ENCODE measurements around the gene UGT2A3.
"Not testable (repeated sequence)": the region's sequence is repeated elsewhere in the genome, so short reads cannot be mapped to it uniquely, and the experiment has no call there.

The UGT2A3 gene

DNA sequence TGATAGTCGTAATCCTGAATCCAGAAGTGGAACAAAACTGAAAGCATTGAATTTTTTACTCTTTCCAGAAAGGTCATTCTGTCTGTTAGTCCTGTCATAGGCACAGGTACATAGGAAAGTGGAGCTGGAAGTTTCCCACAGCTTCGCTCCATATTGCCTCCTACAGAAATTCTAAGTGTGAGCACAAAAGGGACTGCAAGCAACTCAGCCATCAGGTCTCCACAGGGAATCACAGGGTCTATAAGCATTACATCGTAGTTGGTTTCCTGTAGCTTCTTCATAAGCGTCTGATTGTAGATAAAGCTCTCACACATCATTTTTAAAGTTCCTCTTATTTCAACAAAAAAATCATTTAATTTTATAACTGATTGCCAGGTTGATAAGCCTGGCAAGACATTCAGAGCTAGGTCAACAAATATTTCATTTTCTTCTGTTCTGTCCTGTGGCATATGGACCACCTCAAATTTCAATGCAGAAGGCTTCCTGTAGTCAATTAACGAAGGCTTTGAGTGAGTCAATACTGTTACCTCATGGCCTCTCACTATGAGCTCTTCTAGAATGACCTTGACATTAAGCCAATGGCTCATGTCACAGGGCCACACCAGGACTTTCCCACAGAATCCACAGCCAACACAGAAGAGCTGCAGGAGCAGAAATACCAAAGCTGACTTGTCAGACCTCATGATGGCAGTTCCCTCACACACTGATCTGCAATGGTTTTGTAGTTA is at the start of gene UGT2A3:
UGT2A3 (minus strand) TSS at position 727 of the 728 bp plus-strand sequence; CDS start at position 683, 44 bp downstream.
- DNase-seq = no peak

DNA sequence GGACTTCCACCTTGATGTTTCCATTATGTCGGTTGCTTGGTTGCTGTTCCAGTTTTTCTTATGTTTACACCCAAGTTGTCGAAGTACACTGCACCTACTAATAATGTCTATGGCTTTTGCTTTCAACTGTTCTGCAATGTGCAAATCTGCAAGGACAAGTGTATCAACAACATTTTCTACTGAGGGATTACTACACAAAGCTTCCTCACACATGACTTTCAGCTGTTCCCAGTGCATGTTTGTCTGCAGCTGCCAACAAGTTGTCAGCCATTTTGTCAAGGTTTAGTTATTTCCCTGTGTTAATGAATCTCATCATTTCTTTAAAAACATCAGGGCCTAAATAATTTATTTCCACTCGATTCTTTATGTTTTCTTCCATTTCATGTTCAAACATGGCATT is 45.4 kb upstream of the UGT2A3 start:
- DNase-seq = no peak

DNA sequence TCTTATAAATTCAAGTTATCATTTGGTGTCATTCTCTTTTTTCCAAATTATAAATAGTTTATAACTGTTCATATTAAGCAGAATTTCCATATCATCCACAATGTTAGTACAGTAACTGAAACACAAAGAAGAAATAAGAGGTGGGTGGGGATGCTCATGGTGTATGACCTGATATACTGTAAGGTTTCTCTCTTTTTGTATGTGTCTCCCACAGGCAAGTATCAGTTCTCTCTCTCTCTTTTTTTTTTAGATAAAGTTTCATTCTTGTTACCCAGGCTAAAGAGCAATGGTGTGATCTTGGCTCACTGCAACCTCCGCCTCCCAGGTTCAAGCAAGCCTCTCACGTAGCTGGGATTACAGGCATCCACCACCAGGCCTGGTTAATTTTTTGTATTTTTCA is 43.7 kb upstream of the UGT2A3 start:
- no peak for DNase-seq

DNA sequence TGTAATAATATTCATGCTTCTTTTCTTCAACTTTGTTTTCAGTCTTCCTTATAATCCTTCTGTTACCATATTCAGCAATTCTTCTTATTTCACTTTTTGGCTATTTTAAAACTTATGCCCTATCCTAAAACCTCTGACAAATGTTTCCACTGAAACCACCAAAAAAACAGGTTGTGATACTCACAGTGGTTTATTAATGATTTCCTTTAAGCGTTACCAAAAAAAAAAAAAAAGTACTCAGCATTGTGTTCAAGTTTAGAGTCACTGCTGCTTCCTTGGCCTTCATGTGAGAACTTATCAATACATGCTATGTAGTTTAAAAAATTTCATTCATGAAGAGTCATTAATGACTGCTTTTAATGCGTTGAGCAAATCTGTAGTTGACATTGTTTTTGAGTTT is 35.4 kb upstream of the UGT2A3 start:
- no peak for DNase-seq

DNA sequence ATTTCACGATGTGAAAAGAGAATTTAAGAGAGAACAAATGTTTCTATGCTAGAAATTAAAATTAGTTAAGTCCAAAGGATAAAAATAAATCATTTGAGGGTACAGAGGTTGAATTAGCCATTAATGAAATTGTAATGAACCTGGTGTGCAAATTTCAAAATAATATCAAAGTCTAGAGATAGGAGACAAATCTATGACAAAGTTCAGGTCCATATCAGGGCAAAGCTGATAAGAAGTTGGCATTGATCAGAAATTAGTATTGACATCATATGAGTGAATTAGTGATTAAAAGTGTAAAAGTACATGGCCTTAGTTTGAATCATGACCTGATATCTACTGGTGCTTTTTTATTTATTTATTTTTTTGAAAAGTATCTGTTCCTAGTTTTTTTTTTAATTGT is 33.8 kb upstream of the UGT2A3 start:
- no peak for DNase-seq

DNA sequence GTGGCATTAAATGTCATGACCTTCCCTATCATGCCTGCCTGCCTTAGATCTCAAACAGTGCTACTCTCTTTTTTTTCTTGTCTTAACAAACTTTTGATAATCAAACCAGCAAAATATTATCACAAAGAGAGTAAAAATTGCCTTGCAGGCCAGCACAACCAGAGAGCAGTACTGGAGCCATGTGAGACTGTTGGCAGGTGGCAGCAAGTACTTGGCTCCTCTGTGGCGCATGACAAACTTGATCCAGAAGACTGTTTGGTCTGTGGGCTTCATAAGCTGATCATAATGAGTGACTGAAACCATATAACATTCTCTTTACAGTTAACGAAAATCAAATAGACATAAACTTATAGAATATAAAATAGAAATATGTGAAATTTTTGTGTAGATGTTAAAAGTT is 33.3 kb upstream of the UGT2A3 start:
- no peak for DNase-seq

DNA sequence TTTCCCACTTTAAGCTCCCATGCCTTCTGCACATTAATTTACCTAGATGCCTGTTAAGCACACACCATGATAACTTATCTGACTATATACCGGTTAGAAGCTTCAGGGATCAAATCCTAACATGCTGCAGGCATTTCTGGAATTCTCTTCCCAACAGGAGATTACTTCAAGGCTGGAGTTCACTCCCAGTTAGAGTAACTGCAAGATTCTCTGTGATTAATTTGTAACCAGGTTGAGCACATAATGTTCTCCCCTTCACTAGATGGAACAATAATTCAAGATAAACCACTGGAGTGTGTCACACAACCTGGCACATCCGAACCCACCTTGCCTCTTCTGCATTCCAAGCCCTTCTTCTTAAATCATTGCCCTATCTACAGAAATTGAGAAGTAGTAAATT is 11.8 kb upstream of the UGT2A3 start:
- DNase-seq = no peak

DNA sequence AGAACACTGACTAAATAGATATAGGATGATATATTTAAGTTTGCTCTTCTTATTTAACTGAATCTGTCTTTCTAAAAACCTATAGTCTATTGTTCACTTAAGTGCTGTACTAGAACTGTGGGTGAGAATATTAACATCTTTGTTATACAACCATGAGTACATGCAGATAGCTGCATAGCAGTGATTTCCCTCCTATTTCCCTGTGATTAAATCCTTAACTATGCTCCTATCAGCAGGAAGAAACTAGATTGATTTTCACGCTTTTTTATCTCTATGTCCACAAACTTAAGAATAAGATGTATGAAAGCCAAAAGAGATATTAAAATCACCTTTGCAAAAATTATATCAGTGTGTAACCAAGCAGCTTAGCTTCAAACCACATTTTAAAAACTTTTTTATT is 11.3 kb upstream of the UGT2A3 start:
- no peak for DNase-seq

DNA sequence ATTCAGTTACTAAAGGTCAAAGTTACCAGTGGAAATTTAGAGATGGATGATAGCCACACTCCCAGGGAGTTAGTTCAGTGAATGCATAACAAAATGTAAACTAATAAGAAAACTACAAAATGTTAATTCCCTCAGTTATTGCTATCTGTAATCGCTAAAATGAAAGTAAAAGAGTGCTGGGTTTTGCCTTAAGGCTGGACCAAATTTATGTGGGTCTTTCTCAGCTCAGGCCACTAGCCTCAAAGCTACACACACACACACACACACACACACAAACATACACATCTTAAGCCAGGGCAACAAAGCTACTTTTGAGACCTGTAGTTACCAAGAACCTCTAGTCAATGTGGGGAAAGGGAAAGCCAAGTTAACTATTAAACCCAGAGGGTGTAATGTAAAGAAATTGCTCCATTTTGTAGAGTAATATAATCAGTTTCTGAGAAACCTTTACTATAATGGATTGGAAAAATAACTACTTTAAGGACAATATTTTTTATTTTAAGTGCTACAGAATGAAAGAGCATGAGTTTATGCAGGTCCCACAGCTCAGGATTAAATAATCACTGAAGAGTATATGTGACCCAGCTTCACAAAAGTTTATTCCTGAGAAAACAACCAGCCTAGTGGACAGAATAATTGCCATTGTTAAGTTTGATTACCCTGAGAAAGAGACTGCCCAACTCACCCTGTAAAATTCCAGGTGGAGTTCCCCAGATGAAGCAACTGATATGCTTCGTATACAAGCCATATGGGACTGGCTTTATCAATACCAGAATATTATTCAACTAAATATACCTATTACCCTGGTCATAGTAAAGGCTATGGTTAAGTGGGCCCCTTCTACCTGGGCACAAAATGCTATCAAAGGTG is 8.9 kb upstream of the UGT2A3 start:
- no peak for DNase-seq

DNA sequence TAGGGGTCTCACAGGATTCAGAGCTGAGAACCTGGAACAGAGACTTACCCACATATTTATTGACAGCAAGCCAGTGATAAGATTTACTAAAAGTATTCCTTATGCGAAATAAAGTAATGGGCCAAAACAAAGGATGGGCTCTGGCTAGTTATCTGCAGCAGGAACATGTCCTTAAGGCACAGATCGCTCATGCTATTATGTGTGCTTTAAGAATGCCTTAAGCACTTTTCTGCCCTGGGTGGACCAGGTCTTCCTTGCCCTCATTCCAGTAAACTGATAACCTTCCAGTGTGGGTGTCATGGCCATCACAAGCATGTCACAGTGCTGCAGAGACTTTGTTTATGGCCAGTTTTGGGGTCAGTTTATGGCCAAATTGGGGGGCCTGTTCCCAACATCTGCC is 7.5 kb upstream of the UGT2A3 start:
- DNase-seq = not testable (repeated sequence)

DNA sequence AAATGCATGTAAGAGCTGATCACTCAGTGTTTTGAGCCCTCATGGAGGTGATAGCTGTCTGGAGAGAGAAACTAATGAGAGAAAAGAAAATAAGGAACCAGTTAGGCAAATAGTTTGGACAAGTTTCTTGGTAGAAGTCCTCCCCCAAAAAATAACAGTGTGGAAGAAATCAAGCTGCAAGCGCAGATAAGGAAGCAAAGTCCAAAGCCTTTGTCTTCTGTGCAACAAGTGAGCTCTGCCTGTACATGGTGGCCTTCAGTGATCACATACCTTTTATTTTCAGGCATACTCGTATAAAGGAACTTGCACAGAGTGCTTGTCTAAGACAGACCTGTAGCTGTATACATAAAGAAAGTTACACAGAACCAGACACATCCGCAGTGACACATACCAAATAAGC is 2.5 kb upstream of the UGT2A3 start:
- no peak for DNase-seq

DNA sequence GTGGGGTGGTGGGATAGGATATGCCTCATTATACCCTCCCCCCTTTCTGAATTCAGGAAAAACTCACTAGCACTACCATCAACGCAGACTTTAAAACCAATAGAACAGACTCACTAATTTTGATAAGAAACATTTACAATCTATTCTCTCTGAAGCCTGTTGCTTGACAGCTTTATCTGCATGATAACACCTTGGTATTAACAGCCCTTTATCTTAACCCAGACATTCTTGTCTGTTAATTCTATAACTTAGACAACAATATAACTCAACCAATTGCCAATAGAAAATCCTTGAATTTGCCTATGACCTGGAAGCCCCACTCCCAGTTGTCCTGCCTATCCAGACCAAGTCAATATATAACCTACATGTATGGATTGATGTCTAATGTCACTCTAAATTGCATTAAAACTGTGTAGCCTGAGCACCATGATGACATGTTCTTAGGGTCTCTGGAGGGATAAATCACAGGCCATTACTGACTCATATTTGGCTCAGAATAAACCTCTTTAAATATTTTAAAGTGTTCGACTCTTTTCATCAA is 1.5 kb upstream of the UGT2A3 start:
- no peak for DNase-seq

DNA sequence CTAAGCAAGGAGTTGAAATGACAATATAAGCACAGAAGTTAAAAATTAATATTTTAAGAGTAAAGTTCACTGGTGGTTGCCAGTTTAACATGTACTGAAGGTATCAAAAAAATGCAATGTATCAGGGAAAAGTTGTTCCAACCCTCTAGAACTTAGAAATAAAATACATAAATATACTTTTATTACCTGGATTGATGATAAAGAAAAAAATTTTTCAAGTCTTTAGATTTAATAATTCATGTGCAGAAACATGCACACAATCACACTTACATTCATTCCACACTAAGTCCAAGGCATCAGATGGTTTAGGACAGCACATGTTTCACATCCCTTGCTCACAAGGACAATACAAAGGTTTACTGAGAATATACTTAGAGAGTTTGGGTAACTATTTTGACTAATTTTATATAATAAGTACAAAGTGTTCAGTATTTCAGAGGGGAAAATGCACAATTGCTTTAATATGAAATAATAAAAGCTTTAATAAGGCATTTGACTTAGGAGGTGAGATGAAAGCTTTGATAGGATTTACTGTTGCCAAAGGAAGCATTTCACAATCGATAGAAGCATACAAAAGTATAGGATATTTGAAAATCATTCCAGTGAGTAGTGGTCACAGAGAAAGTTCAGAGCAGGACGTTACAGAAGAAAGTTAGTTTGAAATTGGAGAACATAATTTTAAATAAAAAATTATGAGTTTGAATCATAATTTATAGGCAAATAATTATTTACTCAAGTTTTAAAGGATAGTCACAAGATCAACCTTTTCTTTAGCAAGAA is 392 bp upstream of the UGT2A3 start:
- DNase-seq = no peak

DNA sequence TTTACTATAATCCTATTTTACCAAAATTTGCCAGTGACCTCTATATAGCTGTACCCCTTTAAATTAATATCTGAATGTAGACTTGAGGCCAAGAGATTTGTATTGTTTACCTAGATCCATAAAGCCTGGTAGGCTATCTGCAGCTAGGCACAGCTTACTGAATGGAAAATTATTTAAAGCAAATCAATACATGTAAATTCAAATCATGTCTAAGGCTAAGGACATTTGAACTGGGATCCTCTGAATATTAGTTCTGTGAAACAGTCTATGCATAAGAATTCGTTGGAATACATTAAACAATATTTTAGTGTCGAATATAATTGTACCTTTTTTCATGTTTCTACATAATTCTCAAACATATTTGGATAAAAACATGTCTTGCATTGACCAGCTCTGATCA is 1.6 kb downstream of the UGT2A3 start:
- no peak for DNase-seq

DNA sequence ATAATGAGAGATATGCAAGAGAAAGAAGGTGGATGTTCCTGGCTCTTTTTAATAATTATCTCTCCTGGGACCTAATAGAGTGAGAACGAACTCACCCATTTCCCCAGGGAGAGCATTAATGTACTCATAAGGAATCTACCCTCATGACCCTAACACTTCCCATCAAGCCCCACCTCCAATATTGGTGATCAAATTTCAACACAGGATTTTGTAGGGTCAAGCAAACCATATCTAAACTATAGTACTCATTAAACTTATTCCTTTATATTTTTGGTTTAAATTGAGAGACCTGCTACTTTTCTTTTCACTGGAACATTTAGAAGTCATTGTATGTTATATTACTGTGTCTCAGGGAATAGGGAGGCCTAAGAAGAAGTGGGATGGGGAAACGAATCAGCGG is 2.6 kb downstream of the UGT2A3 start:
- DNase-seq = no peak

DNA sequence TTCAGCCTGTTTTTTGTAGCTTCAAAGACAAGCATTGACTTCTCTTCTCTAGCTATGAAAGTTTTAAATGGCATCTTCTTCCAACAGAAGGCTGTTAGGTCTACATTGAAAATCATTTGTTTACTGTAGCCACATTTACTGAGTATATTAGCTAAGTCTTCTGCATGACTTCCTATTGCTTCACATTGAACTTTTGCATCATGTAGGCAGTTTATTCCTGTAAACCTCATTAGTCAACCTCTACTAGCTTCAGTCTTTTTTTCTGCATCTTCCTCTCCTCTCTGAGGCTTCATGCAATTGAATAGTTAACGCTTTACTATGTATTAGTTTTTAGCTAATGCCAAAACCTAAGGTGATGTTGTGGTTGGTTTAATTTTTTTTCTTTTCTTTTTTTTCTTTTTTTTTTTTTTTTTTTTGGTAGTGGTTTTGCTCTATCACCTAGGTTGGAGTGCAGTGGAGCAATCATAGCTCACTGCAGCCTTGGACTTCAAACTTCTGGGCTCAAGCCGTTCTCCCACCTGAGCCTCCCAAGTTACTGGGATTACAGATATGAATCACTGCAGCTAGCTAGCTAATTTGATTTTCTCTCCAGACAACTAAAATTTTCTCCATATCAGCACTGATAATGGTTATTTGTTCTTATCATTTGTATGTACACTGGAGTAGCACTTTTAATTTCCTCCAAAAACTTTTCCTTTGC is 3.4 kb downstream of the UGT2A3 start:
- DNase-seq = no peak

DNA sequence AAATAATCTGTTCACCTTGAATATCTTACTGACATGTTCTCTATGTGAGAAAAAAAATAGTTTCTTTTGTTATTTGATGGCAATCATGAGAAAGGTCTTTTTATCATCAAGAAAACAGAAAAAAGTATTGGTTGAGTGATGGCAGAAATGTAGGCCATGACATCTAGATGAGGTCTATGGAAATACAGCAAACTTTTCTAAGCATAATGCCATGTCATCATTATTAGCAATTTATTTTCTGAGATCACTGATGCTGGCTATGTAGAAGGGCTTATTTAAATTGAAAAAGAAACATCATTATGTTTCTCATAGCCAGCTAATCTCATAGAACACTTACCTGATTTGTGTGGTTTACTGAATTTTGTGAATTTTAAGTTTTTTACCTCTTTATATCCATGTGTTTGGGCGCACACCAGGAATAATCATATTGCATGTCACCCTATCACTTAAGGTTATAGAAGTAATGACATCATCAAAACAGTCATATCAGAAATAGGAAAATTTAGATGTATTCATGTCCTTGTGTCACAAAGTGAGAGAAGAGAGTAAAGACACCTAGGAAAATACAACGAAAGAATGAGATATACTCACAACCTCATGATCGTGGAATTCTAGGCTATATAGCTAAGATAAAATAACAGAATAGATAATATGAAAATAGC is 22.4 kb downstream of the UGT2A3 start:
- no peak for DNase-seq

DNA sequence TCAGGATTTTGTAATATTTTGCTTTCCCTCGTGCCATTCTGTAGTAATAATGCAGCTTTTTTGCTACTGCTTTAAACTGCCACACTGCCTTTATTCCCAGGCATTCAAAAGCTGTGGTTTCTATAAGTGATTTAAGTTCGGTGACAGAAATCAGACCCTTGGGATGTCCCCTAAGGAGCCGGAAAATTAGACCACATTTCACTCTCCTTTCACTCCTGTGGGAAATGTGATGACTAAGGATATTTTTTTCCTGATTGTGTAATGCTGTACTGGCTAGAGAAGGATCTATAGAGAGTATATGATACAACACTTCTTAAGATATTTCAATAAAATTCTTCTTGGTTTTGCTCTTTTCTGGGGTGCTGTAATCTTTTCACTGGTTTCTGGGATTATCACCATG is 24.4 kb downstream of the UGT2A3 start:
- DNase-seq = no peak

DNA sequence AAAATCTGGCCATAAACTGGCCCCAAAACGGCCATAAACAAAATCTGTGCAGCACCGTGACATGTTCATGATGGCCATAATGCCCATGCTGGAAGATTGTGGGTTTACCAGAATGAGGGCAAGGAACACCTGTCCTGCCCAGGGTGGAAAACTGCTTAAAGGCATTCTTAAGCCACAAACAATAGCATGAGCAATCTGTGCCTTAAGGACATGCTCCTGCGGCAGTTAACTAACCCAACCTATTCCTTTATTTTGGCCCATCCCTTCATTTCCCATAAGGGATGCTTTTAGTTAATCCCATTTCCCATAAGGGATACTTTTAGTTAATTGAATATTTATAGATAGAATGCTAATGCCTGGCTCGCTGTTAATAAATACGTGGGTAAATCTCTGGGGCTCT is 29.4 kb downstream of the UGT2A3 start:
- DNase-seq = not testable (repeated sequence)

DNA sequence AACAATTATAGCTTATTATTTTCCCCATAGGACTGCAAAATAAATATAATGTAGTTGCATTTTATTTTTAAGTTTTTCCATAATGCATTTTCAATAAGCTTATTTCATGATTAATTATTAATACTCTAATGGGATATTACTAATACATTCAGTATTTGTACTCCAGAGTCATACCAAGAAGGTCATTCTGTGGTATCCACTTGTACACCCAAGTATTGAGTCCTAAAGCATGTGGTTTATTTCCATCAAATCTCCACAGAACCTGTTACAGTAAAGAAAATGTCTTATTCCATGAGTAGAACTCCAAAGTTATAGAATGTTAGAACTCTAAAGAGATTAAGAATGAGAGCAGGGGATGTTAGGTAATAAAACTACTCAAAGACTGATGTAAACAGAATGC is 30.6 kb downstream of the UGT2A3 start:
- DNase-seq = no peak

DNA sequence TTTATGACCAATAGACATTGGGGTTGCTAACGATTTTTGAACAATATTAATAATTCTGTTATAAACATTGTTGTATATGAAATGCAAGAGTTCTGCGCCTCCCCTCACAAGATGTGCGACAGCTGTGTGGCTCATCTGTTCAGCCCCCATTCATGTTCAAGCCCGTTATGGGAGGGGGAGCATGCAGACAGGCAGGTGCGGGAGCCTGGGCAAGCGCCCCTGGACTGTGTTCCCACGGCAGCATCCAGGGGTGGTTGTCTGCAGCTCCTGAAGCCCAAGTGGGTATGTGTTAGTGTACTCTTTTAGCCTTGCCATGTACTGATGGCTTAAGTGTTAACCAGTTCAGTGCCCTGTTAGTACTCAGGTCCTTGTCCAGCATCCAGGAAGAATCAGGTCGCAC is 34.6 kb downstream of the UGT2A3 start:
- DNase-seq = no peak

DNA sequence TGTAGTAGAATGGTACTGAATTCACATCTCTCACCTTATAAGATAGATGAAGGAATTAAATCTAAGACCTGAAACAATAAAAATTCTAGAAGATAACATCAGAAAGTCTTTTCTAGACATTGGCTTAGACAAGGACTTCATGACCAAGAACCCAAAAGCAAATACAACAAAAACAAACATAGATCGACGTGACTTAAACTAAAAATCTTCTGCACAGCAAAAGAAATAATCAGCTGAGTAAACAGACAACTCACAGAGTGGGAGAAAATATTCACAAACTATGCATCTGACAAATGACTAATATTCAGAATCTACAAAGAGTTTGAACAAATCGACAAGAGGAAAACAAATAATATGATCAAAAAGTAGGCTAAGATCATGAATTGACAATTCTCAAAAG is 38.8 kb downstream of the UGT2A3 start:
- DNase-seq = no peak

All from NCI-H1092 treated with DMSO at 0.1 percent for 48 hours (cell line).